ENCODE measurements around the gene ADD1. TPM values are rescaled to one million over a fixed set of nuclear protein-coding genes. Genes with fewer than 3 reads are reported as not detected.

Gene ADD1
- total RNA-seq, 1 experiment from 2014 or later = 232 TPM

GRCh38 chr4:2836391-2836859 is 7.2 kb upstream of the ADD1 start:
- DNase-seq (ENCODE audit: low spot score) = no peak
- ChIA-PET POLR2A (ENCODE audit: low non-redundant PET) (no interaction called here), CTCF (no interaction called here)
- TF ChIP-seq CTCF (conservative IDR thresholded peaks at IDR 0.05; ENCODE audit: low read depth, low read length) (no peak), EZH2 (IDR thresholded peaks at IDR 0.05; ENCODE audit: borderline replicate concordance, low read depth, low read length, poor library complexity, severe bottlenecking) (no peak)
- no peak overlapping the region for H3K4me3 ChIP-seq (ENCODE audit: low read depth, low read length, poor library complexity, severe bottlenecking)
- intact Hi-C loops (cut with micrococcal nuclease; ENCODE audit: unreplicated experiment) = no loop called here
- H3K36me3 ChIP-seq (ENCODE audit: insufficient read depth, low read length, poor library complexity, severe bottlenecking) = peaks cover 15% of the 10 kb centered on the region
- H3K27ac ChIP-seq (ENCODE audit: low read depth, low read length, poor library complexity, severe bottlenecking) = peak overlapping the region; percentile 82
- H3K4me1 ChIP-seq (ENCODE audit: insufficient read depth, low read length, poor library complexity, severe bottlenecking) = peaks cover 21% of the 10 kb centered on the region
- no peaks in the 10 kb centered on the region for H3K9me3 ChIP-seq (ENCODE audit: low read depth, low read length, poor library complexity, severe bottlenecking)
- H3K27me3 ChIP-seq (replicated peaks; ENCODE audit: insufficient read depth, low read depth, low read length, poor library complexity) = no peaks in the 10 kb centered on the region
- BruUV-seq (replicated peaks) = no TSS peak

- BruUV-seq (replicated peaks) = no TSS peak
- peaks cover 23% of the 10 kb centered on the region for H3K4me1 ChIP-seq (ENCODE audit: insufficient read depth, low read length, poor library complexity, severe bottlenecking)
- H3K27me3 ChIP-seq (replicated peaks; ENCODE audit: insufficient read depth, low read depth, low read length, poor library complexity) = no peaks in the 10 kb centered on the region
- peaks cover 8% of the 10 kb centered on the region for H3K36me3 ChIP-seq (ENCODE audit: insufficient read depth, low read length, poor library complexity, severe bottlenecking)
- ChIA-PET CTCF (no interaction called here), POLR2A (ENCODE audit: low non-redundant PET) (no interaction called here)
- H3K4me3 ChIP-seq (ENCODE audit: low read depth, low read length, poor library complexity, severe bottlenecking) = peak overlapping the region; percentile 33
- no peak for DNase-seq (ENCODE audit: low spot score)
- intact Hi-C loops (cut with micrococcal nuclease; ENCODE audit: unreplicated experiment) = no loop called here
- no peaks in the 10 kb centered on the region for H3K9me3 ChIP-seq (ENCODE audit: low read depth, low read length, poor library complexity, severe bottlenecking)
- peak overlapping the region; percentile 82 for H3K27ac ChIP-seq (ENCODE audit: low read depth, low read length, poor library complexity, severe bottlenecking)
- TF ChIP-seq EZH2 (IDR thresholded peaks at IDR 0.05; ENCODE audit: borderline replicate concordance, low read depth, low read length, poor library complexity, severe bottlenecking) (no peak), CTCF (conservative IDR thresholded peaks at IDR 0.05; ENCODE audit: low read depth, low read length) (no peak)
Observed at GRCh38 chr4:2837110-2837903, 6.3 kb upstream of the ADD1 start.

GRCh38 chr4:2837904-2838496 is 5.6 kb upstream of the ADD1 start:
- Histone ChIP-seq H3K27me3 (replicated peaks; ENCODE audit: insufficient read depth, low read depth, low read length, poor library complexity) (no peaks in the 10 kb centered on the region), H3K9me3 (ENCODE audit: low read depth, low read length, poor library complexity, severe bottlenecking) (no peaks in the 10 kb centered on the region), H3K4me3 (ENCODE audit: low read depth, low read length, poor library complexity, severe bottlenecking) (peak overlapping the region; percentile 33), H3K27ac (ENCODE audit: low read depth, low read length, poor library complexity, severe bottlenecking) (peak overlapping the region; percentile 82), H3K36me3 (ENCODE audit: insufficient read depth, low read length, poor library complexity, severe bottlenecking) (peaks cover 6% of the 10 kb centered on the region), H3K4me1 (ENCODE audit: insufficient read depth, low read length, poor library complexity, severe bottlenecking) (peaks cover 27% of the 10 kb centered on the region)
- no peak for TF ChIP-seq EZH2 (IDR thresholded peaks at IDR 0.05; ENCODE audit: borderline replicate concordance, low read depth, low read length, poor library complexity, severe bottlenecking)
- TF ChIP-seq CTCF (conservative IDR thresholded peaks at IDR 0.05; ENCODE audit: low read depth, low read length) = no peak
- intact Hi-C loops (cut with micrococcal nuclease; ENCODE audit: unreplicated experiment) = no loop called here
- BruUV-seq (replicated peaks) = no TSS peak
- peak; percentile 80 for DNase-seq (ENCODE audit: low spot score)
- POLR2A ChIA-PET (ENCODE audit: low non-redundant PET) = no interaction called here
- CTCF ChIA-PET = no interaction called here
